Neutrophil (primary cell): ENCODE measurements around the gene ULK1.

ENCODE experiments used
- H3K27ac ChIP-seq: fragments of 200-600 bp; sonication (generic); 2 replicates; pipeline ENCODE4 v1.5.1; 2016; ENCODE audit warnings: mild to moderate bottlenecking, moderate library complexity
- H3K27me3 ChIP-seq: fragments of 200-600 bp; sonication (generic); 2 replicates; pipeline ENCODE4 v1.6.0; 2016; ENCODE audit warnings: mild to moderate bottlenecking
- H3K36me3 ChIP-seq: fragments of 200-600 bp; sonication (generic); 2 replicates; pipeline ENCODE4 v1.5.1; 2017
- H3K4me1 ChIP-seq, 2 experiments: fragments of 200-600 bp in 1 of 2; sonication (generic) in 1 of 2; 1 replicate in 1 of 2; 2 replicates in 1 of 2; pipeline versions ENCODE4 v1.5.1 to v1.6.1; 2013 to 2016; ENCODE audit warnings: low read depth in 1 of 2, low read length in 1 of 2, mild to moderate bottlenecking in 1 of 2, moderate library complexity in 1 of 2; ENCODE audit not compliant: control insufficient read depth in 1 of 2, insufficient read depth in 1 of 2
- H3K4me3 ChIP-seq, 2 experiments: fragments of 200-600 bp in 1 of 2; sonication (generic) in 1 of 2; 1 replicate in 1 of 2; 2 replicates in 1 of 2; pipeline ENCODE4 v1.5.1; 2013 to 2016; ENCODE audit warnings: low read depth in 1 of 2, low read length in 1 of 2, mild to moderate bottlenecking in 1 of 2, moderate library complexity in 1 of 2
- H3K9me3 ChIP-seq: fragments of 200-600 bp; sonication (generic); 2 replicates; pipeline ENCODE4 v1.5.1; 2016
- CTCF ChIP-seq: fragments of 200-600 bp; sonication (generic); IDR thresholded peaks from 2 replicates; pipeline ENCODE4 v1.5.1; 2016; ENCODE audit warnings: antibody characterized with exemption

ULK1 gene

GRCh38 chr12:131857908-131858850 lies 36.2 kb upstream of the ULK1 start:
- no peak overlapping the region for H3K27ac ChIP-seq
- no peak for TF ChIP-seq CTCF
- no peaks in the 10 kb centered on the region for H3K9me3 ChIP-seq

GRCh38 chr12:131860472-131861260 lies 33.8 kb upstream of the ULK1 start:
- TF ChIP-seq CTCF = no peak
- H3K36me3 ChIP-seq = no peaks in the 10 kb centered on the region
- peaks cover 48% of the 10 kb centered on the region in 2 experiments for H3K4me1 ChIP-seq
- H3K4me3 ChIP-seq = peak overlapping the region; percentile 53 to 60
- H3K27ac ChIP-seq = peak overlapping the region; percentile 88
- no peaks in the 10 kb centered on the region for H3K9me3 ChIP-seq
- no peaks in the 10 kb centered on the region for H3K27me3 ChIP-seq

More at GRCh38 chr12:131857908-131858850, 36.2 kb upstream of the ULK1 start:
- Histone ChIP-seq H3K4me1 (peaks cover 35 to 41% of the 10 kb centered on the region in 2 experiments), H3K4me3 (no peak overlapping the region), H3K27me3 (no peaks in the 10 kb centered on the region), H3K36me3 (no peaks in the 10 kb centered on the region)

GRCh38 chr12:131861261-131862083 lies 33.0 kb upstream of the ULK1 start:
- Histone ChIP-seq H3K36me3 (no peaks in the 10 kb centered on the region), H3K27ac (peak overlapping the region; percentile 88), H3K4me3 (peak overlapping the region; percentile 53 to 60), H3K9me3 (no peaks in the 10 kb centered on the region), H3K27me3 (no peaks in the 10 kb centered on the region), H3K4me1 (peaks cover 55 to 56% of the 10 kb centered on the region in 2 experiments)
- no peak for TF ChIP-seq CTCF

GRCh38 chr12:131862084-131862441 lies 32.4 kb upstream of the ULK1 start:
- H3K4me3 ChIP-seq = no peak overlapping the region
- H3K4me1 ChIP-seq = peaks cover 61 to 62% of the 10 kb centered on the region in 2 experiments
- H3K36me3 ChIP-seq = no peaks in the 10 kb centered on the region
- TF ChIP-seq CTCF = no peak
- H3K27me3 ChIP-seq = no peaks in the 10 kb centered on the region
- H3K9me3 ChIP-seq = no peaks in the 10 kb centered on the region
- peak overlapping the region; percentile 88 for H3K27ac ChIP-seq

DNA sequence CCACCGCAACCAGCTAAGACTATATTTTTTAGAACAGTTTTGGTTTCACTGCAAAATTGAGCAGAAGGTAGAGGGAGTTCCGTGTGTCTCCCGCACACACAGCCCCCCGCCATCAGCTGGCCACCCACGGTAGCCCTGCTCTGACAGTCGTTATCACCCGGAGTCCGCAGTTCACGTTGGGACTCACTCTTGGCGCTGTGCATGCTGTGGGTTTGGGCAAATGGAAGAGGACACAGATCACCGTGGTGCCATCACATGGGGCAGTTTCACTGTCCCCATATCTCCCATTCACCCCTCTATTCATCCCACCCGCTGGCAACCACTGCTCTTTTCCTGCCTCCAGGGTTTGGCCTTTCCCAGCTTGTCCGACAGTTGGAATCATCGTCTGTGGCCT lies 31.8 kb upstream of the ULK1 start:
- no peak for TF ChIP-seq CTCF
- H3K9me3 ChIP-seq = no peaks in the 10 kb centered on the region
- no peak overlapping the region for H3K4me3 ChIP-seq
- no peaks in the 10 kb centered on the region for H3K27me3 ChIP-seq
- H3K36me3 ChIP-seq = no peaks in the 10 kb centered on the region
- H3K4me1 ChIP-seq = peaks cover 66 to 67% of the 10 kb centered on the region in 2 experiments
- H3K27ac ChIP-seq = no peak overlapping the region
